HG03097 (cell line): ENCODE results near the gene NCOA3.

Source experiments
- ATAC-seq: cut with Tn5 transposase; IDR thresholded peaks from one replicate; pipeline ENCODE4 v1.9.1; 2021; ENCODE audit not compliant: unreplicated experiment, low FRiP score

NCOA3 gene

DNA sequence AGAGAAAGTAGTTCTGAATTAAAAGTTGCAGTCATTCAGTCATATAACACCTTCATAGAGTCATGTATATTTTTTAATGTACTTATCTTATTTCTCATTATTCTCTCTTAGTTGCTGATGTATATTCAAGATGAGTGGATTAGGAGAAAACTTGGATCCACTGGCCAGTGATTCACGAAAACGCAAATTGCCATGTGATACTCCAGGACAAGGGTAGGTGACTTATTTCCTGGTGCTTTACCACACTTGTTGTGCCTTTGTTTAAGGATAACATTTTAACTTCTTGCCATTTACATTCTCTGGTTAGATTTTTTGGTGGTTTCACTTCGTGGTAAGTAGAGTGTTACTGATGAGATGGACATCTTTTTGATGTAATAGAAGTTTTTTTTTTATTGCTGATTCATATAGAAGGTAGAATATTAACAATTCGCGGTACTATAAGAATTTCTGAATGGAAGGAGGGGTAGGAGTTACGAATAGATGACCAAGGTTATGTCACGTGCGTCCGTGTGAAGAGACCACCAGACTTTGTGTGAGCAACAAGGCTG lies 120.5 kb downstream of the NCOA3 start:
- ATAC-seq, result no peak

DNA sequence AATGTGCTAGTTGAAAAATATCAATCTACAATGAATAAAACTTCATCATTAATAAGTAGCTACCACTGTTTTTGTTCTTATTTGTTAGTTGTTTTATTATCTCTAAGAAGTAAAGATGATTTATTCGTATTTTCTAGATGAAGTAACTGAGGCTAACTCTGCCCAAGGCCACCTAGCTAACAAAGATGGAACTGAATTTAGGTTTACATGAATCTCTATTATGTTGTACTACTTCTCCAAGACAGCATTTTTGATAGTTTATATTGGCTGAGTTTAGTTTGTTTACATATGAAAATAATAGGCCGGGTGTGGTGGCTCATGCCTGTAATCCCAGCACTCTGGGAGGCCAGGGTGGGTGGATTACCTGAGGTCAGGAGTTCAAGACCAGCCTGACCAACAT lies 121.5 kb downstream of the NCOA3 start:
- ATAC-seq, result no peak

GRCh38 chr20:47627540-47627939 lies 125.9 kb downstream of the NCOA3 start:
- no peak for ATAC-seq

GRCh38 chr20:47629907-47630306 lies 128.2 kb downstream of the NCOA3 start:
- ATAC-seq, result no peak

- ATAC-seq, result no peak
These were observed 129.4 kb downstream of the NCOA3 start for GRCh38 chr20:47631078-47631477.

- no peak for ATAC-seq
These were observed 133.6 kb downstream of the NCOA3 start for GRCh38 chr20:47635256-47635655.

- no peak for ATAC-seq
These were observed 137.2 kb downstream of the NCOA3 start for GRCh38 chr20:47638851-47639250.

- ATAC-seq, result no peak
These were observed 140.4 kb downstream of the NCOA3 start for GRCh38 chr20:47642118-47642517.

DNA sequence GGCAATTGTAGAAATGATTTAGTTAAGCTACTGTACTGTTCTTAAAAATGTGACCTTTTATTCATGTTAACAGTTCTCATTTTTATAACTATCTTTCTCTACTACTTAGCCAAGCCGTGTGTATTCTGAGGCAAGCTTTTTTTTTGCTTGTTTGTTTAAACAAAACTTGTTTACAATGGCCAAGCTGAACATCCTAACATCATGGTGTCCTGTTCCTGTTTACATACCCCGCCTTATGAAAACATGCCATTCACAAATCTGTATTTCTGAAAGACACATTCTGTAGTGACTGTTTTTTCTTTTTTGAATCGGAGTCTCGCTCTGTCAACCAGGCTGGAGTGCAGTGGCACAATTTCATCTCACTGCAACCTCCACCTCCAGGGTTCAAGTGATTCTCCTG lies 140.9 kb downstream of the NCOA3 start:
- no peak for ATAC-seq

GRCh38 chr20:47645632-47646031 lies 143.9 kb downstream of the NCOA3 start:
- no peak for ATAC-seq

DNA sequence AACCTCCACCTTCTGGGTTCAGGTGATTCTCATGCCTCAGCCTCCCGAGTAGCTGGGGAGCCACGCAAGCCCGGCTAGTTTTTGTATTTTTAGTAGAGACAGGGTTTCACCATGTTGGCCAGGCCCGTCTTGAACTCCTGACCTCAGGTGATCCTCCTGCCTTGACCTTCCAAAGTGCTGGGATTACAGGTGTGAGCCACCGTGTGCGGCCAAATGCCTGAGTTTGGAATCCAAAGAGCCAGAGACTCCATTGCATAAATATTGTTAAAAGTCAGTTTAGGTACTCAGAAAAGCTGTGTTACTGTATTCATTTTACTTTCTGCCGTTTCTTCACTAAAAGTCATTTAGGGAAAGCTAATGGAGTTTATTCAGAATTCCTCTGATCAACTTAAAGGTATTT lies 146.3 kb downstream of the NCOA3 start:
- ATAC-seq, result no peak

- ATAC-seq, result no peak
These were observed 147.3 kb downstream of the NCOA3 start for GRCh38 chr20:47648943-47649342.

DNA sequence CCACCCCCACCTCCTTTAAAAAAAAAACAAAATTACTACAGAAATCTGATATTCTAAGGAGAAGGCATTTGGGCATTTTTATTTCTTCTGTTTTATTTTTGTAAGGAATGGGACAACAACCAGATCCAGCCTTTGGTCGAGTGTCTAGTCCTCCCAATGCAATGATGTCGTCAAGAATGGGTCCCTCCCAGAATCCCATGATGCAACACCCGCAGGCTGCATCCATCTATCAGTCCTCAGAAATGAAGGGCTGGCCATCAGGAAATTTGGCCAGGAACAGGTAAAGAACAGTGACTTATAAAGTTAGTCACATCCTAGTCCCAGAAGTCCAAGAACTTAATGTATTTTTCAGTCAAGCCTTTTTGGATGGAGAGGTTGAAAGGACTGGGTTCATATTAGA lies 150.6 kb downstream of the NCOA3 start:
- ATAC-seq, result no peak

GRCh38 chr20:47652794-47653193 lies 151.1 kb downstream of the NCOA3 start:
- ATAC-seq, result no peak

DNA sequence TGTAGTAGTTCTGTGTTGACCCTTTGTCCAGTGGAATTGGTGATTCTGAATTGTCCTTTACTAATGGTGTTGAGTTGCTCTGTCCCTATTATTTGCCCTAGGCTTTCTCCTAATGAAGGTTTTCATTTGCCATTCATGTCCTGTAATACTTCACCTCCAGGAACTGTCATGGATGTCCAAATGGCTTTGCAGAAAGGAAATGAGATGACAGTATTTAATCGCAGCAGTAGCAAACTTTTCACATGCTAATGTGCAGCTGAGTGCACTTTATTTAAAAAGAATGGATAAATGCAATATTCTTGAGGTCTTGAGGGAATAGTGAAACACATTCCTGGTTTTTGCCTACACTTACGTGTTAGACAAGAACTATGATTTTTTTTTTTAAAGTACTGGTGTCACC lies 152.2 kb downstream of the NCOA3 start:
- no peak for ATAC-seq

GRCh38 chr20:47654370-47654769 lies 152.7 kb downstream of the NCOA3 start:
- ATAC-seq, result no peak

- ATAC-seq, result no peak
These were observed 153.9 kb downstream of the NCOA3 start for GRCh38 chr20:47655635-47656034.

- ATAC-seq, result no peak
These were observed 154.6 kb downstream of the NCOA3 start for GRCh38 chr20:47656318-47656717.

GRCh38 chr20:47659904-47660601 lies 158.4 kb downstream of the NCOA3 start:
- ATAC-seq, result no peak

- ATAC-seq, result no peak
These were observed 158.9 kb downstream of the NCOA3 start for GRCh38 chr20:47660602-47660905.

GRCh38 chr20:47660983-47661700 lies 159.5 kb downstream of the NCOA3 start:
- ATAC-seq, result no peak

DNA sequence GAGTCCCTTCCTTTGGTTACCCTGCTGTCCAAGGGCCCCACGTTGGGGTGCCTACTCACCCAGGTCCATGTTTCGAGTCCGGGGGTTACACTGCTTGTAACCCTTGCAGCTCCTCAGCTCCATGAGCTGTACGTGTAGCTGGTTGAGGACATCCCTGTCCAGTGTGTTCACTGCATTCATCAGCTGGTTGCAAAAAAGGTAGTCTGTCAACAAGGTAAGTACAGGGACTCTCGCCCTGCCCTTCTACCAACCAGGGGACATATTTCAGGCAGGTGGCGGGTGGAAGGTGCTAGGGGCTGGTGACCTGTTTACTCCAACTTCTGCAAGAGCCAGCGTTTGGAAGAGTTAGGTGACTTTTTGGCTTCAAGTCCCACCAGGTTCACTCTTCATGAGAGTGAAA lies 160.0 kb downstream of the NCOA3 start:
- no peak for ATAC-seq
